Endothelial cell of umbilical vein (primary cell): ENCODE results near the gene MOB3A.

Source experiments
- CTCF ChIP-seq, 2 donors: IDR thresholded peaks; 1 replicate in 1 of 2; 2 replicates in 1 of 2; pipeline ENCODE4 v1.5.1; 2011; ENCODE audit warnings: low read length in 2 of 2, mild to moderate bottlenecking in 2 of 2, moderate library complexity in 2 of 2, control low read depth in 1 of 2, inconsistent platforms in 1 of 2, low read depth in 1 of 2; ENCODE audit not compliant: insufficient read depth in 1 of 2; ENCODE audit errors: extremely low read depth in 1 of 2
- EZH2 ChIP-seq: IDR thresholded peaks from 2 replicates; pipeline ENCODE4 v1.6.1; 2012; ENCODE audit warnings: borderline replicate concordance, low read depth, mild to moderate bottlenecking, moderate library complexity, low read length, inconsistent platforms; ENCODE audit not compliant: severe bottlenecking
- FOS ChIP-seq: IDR thresholded peaks from 2 replicates; pipeline ENCODE4 v1.6.1; 2011; ENCODE audit warnings: mild to moderate bottlenecking, low read length, moderate library complexity, borderline replicate concordance; ENCODE audit not compliant: insufficient read depth

- TF ChIP-seq CTCF (IDR thresholded peaks at IDR 0.05; ENCODE audit: extremely low read depth in 1 of 2, insufficient read depth in 1 of 2, low read depth in 1 of 2, low read length in 2 of 2): no peak
- TF ChIP-seq EZH2: no peak
- no peak for TF ChIP-seq FOS
These were observed 54.2 kb downstream of the MOB3A start for GRCh38 chr19:2041683-2042484.
